DOHH2 (cell line): ENCODE data around the gene ARHGAP4.

Source experiments
- CTCF ChIP-seq: fragments of 200-600 bp; sonication (generic); IDR thresholded peaks from one replicate; pipeline ENCODE4 v1.5.1; 2014; ENCODE audit warnings: antibody characterized with exemption, mild to moderate bottlenecking, low read depth, low read length; ENCODE audit not compliant: poor library complexity, severe bottlenecking
- EZH2phosphoT487 ChIP-seq: fragments of 200-600 bp; sonication (generic); IDR thresholded peaks from 2 replicates; pipeline ENCODE4 v1.6.1; 2017; ENCODE audit warnings: borderline replicate concordance, mild to moderate bottlenecking, antibody characterized with exemption, low read length, moderate library complexity, mixed read lengths

GRCh38 chrX:153948002-153948466 is 22.0 kb upstream of the ARHGAP4 start:
- no peak for TF ChIP-seq CTCF
- no peak for TF ChIP-seq EZH2phosphoT487
